DOHH2 (cell line): ENCODE data around the gene MARCHF10.

Experiments
- CTCF ChIP-seq: fragments of 200-600 bp; sonication (generic); IDR thresholded peaks from one replicate; pipeline ENCODE4 v1.5.1; 2014; ENCODE audit warnings: antibody characterized with exemption, mild to moderate bottlenecking, low read depth, low read length; ENCODE audit not compliant: poor library complexity, severe bottlenecking
- EZH2phosphoT487 ChIP-seq: fragments of 200-600 bp; sonication (generic); IDR thresholded peaks from 2 replicates; pipeline ENCODE4 v1.6.1; 2017; ENCODE audit warnings: borderline replicate concordance, mild to moderate bottlenecking, antibody characterized with exemption, low read length, moderate library complexity, mixed read lengths

GRCh38 chr17:62787366-62787765, 20.7 kb downstream of the MARCHF10 start:
- no peak for TF ChIP-seq EZH2phosphoT487
- no peak for TF ChIP-seq CTCF
